Measurements from ENCODE around the gene FAM110D.

- TF ChIP-seq POLR2AphosphoS5 (IDR thresholded peaks at IDR 0.05; ENCODE audit: low read depth, low read length) (no peak), POLR2A (IDR thresholded peaks at IDR 0.05; ENCODE audit: low read depth, low read length) (no peak), TAF1 (IDR thresholded peaks at IDR 0.05; ENCODE audit: low read depth, low read length) (no peak), POU2F2 (IDR thresholded peaks at IDR 0.05; ENCODE audit: low read depth, low read length) (no peak)
Observed at GRCh38 chr1:26180010-26180506, 21.2 kb downstream of the FAM110D start.

Data from GM12891 (cell line).